GM19324 (cell line): ENCODE data around the gene TSSK6.

Experiments
- ATAC-seq: cut with Tn5 transposase; IDR thresholded peaks from one replicate; pipeline ENCODE4 v1.9.1; 2021; ENCODE audit warnings: mild to moderate bottlenecking, moderate library complexity; ENCODE audit not compliant: unreplicated experiment, low FRiP score

TSSK6 gene

DNA sequence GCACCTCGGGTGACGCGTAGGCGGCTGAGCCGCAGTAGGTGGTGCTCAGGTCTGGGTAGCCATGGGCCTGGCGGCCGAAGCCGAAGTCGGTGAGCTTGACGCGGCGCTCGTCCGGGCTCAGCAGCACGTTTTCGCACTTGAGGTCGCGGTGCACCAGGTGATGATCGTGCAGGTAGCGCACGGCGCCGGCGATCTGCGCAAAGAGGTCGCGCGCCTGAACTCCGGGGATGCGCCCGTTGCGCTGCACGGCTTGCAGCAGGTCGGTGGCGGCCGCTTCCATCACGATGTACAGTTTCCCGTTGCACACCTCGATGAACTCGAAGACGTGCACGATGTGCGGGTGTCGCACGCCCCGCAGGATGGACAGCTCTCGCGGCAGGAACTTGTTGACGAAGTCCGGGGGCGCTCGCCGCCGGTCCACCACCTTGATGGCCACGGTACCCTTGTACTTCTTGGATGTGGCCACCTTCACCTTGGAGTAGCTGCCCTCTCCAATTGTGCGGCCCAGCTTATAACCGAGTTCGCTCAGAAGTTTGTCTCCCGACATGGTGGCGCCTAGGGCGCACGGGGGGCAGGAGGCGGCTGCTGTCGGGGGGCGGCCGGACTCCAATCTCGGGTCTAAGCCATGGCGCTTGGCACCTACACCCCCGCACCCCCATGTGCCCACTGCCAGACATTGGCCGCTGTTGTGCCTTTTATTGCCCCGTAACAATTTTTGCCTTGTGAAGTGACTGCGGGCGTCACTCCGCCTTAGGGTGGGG lies at the start of gene TSSK6:
TSSK6 (minus strand) TSS at position 668 of the 761 bp plus-strand sequence; CDS start at position 547, 121 bp downstream.
- ATAC-seq, result no peak

GRCh38 chr19:19563348-19563848 lies 48.0 kb upstream of the TSSK6 start:
- no peak for ATAC-seq

DNA sequence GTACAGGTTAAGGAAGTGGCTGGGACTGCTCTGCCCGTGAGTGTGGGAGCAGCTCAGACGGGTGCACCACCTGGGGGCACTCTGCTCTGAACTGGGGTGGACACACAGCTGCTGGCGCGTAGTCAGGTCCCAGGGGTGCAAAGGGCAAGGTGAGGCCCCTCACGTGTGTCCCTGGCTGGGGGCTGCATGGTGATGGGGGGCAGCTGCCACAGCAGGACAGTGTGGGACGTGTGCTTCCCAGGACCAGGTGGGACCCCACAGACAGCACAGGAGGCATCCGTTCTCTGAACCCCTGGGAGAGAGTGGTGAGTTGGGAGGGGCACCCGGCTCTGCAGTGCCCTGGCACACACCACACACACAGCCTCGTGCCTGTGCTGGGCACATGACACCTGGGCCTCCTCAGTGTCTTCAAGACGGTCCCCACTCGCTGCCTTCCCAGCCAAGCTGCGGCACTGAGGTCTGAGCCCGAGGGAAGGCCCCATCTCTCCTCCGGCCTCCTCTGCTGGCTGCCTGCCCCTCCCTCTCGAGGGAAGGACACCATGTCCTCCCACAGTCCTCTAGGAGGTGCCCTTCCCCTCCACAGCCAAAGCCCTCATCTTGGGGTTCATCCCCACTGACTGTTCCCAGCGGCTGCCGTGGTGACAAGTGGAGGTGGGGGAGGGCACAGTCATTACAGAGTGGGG lies 47.5 kb upstream of the TSSK6 start:
- ATAC-seq, result no peak

- ATAC-seq, result no peak
Observed at GRCh38 chr19:19561946-19562664, 46.8 kb upstream of the TSSK6 start.

- ATAC-seq, result no peak
Observed at GRCh38 chr19:19559931-19560330, 44.6 kb upstream of the TSSK6 start.

GRCh38 chr19:19558636-19559035 lies 43.3 kb upstream of the TSSK6 start:
- no peak for ATAC-seq

DNA sequence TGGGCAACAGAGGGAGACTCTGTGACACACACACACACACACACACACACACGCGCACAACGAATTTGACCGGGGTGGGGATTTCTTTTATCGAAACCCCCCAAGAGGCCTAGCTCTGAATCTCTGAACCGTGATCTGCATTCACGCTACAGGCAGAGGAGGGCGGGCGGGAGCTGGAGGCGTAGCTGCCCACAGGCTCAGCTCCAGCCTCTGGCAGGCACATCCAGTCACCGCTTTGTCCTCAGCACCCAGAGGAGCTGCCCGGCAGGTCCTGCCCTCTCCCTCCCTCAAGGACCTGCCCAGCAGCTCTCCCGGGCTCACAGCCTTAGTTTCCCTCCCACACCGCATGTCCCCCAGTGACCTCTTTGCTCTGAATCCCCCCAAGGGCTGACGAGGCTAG lies 42.7 kb upstream of the TSSK6 start:
- no peak for ATAC-seq

DNA sequence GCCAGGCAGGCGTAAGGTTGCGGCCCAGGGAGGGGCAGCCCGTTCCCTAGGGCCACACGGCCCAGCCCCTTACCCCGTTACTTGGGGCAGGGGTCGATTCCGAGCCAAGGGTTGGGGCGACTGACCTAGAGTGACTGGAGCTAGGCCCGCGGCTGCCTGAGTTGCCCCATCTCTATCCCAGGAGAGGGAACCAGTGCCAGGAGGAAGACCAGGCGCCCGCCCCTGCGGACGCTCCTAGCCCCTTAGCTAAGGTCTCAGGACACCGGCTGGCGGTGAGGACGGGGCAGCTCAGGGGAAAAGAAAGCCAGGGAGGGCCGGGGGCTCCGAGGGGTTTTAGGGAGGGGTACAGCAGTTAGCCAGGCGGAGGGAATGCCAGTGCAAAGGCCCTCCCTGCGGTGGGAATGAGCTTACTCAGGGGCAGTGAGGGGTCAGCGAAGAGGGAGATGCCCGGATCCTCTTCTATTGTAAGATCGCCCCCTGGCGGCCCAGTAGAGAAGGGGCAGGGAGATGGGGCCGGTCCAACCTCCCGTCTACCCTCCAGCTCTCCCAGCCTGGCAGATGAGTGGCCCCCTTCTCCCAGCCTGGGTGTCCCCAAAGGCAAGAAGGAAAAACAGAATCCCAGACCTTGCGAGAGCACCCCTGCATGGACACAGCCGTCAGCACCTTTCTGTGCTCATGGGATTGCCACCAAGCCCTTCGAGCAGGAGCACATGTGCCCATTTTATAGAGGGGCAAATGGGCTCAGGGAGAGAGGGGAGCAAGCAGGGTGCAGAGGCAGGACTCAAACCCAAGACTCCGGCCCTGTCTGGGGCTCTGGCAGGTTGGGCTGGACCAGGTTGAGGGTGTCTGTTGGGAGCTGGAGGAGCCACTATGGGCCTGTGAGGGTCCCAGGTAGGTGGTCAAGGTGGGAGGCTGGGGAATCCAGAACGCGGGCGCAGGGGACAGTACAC lies 39.0 kb upstream of the TSSK6 start:
- no peak for ATAC-seq

DNA sequence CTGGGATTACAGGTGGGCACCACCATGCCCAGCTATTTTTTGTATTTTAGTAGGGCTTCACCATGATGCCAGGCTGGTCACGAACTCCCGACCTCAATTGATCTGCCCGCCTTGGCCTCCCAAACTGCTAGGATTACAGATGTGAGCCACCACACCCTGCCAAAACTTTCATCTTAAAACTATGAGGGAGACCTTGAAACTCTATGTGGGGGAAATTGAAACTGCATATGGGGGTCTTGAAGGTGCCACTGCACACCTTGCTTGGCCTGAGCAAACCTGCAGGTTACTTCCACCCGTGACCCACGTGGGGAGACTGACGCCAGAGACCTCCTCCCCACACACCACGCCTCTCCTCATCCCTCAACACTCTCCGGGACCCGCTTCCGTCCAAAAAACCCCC lies 38.3 kb upstream of the TSSK6 start:
- no peak for ATAC-seq

DNA sequence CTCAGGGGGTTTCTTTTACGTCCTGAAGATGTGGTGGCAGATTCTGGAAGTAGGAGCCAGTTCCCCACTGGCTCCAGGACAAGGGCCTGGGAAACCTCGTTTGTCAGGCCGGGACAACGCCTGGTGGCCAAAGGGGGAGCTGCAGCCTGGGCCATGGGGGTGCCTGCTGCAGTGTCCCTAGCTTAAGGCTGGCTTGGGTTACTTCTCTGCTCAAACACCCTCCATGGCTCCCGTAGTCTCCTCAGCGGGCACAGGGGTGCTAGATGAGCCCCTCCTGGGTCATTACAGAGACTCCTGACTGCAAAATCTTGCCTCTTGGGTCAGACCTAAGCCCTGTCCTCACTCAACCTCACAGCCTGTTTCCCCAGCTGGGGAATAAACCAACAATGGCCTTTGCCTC lies 37.5 kb upstream of the TSSK6 start:
- no peak for ATAC-seq

DNA sequence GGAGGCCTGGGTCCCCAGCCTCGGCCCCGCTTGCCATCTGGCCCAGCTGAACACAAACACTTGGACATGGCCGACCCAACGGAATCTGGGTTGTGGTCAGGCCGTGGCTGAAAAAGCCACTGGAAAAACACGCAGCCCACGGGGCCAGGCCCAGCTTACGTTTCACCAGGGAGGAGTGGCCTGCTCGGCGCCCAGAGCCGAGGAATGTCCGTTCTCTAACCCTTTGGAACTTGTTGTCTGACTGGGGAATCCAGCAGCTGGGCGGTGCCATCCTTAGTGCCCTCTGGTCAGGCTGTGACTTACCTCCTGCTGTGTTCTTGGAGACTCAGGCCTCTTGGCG lies 36.5 kb upstream of the TSSK6 start:
- ATAC-seq, result no peak

- ATAC-seq, result no peak
Observed at GRCh38 chr19:19550972-19551852, 35.9 kb upstream of the TSSK6 start.

GRCh38 chr19:19550485-19550929 lies 35.2 kb upstream of the TSSK6 start:
- no peak for ATAC-seq

GRCh38 chr19:19549804-19550464 lies 34.6 kb upstream of the TSSK6 start:
- ATAC-seq, result no peak

DNA sequence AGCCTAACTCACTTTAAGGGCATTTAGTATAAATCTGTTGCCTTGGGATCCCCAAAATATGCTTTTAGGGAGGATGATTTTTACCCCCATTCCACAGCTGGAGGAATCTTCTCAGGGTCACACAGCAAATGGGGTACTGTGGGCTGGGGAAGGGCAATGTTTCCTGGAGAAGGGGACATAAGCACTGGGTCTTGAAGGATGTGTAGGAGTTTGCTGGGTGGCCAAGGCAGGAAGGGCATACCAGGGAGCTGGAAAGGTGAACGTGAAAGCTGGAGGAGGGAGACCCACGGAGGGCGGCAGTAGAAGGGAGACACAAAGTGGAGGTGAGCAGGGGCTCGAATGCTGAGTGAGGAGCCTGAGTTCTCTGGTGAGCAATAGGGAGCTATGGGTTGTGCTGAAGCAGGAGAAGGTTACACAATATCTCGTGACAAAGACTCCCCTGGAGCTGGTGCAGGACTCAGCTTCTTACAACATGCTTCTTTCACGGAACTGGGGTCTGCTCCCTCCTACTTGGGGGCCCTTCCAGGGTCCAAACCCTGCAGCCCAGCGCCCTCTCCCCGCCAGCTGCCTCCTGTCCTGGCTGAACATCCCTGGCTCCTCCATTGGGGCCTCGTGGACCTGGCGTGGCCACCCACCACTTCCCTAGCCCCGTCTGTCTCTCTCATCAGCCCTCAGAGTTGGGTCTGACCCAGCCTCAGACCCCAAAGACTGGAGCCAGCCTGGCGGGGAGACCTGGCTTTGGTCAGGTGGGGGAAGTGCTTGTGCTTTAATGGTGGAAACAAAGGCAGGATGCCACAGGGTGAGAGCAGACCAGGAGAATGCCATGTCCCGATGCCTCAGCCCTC lies 33.8 kb upstream of the TSSK6 start:
- ATAC-seq, result no peak

- no peak for ATAC-seq
Observed at GRCh38 chr19:19547674-19548336, 32.5 kb upstream of the TSSK6 start.

DNA sequence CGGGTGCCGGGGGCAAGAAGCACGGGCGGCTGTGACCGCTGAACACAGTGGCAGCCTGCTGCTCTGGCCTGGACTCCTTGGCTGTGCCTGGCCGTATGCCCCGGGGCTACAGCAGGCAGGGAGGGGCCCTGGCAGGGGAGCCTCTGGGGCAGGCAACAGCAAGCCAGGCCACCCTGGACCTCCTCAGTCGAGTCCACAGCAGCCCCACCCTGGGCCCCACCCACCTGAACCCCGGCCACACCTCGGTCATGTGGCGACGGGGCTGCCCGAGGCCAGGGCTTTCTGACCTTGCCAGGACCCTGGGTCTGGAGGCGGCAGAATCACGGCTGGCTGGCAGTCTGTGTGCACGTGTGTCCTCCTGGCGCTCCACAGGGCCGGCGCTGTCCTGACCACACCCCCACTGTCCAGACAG lies 31.4 kb upstream of the TSSK6 start:
- no peak for ATAC-seq
